H9 (cell line): ENCODE measurements around the gene TMEM217. TPM values are rescaled to one million over a fixed set of nuclear protein-coding genes. Genes with fewer than 3 reads are reported as not detected.

Experiments used
- DNase-seq: peaks from one replicate; pipeline ENCODE4 v3.0.0-alpha.2; 2017
- H2AFZ ChIP-seq: one replicate; pipeline ENCODE4 v1.6.1; 2013; ENCODE audit warnings: mild to moderate bottlenecking, low read length, control low read depth, moderate library complexity
- H2AK5ac ChIP-seq: 2 replicates; pipeline ENCODE4 v1.6.1; 2013; ENCODE audit warnings: low read length, control low read depth, mixed read lengths; ENCODE audit not compliant: insufficient read length
- H2BK120ac ChIP-seq: one replicate; pipeline ENCODE4 v1.6.1; 2013; ENCODE audit warnings: low read depth, mild to moderate bottlenecking, low read length, control low read depth, inconsistent platforms; ENCODE audit not compliant: poor library complexity, severe bottlenecking
- H2BK12ac ChIP-seq: 2 replicates; pipeline ENCODE4 v1.6.1; 2013; ENCODE audit warnings: low read length, control low read depth, mixed read lengths, low read depth; ENCODE audit not compliant: insufficient read length
- H2BK15ac ChIP-seq: 2 replicates; pipeline ENCODE4 v1.6.1; 2013; ENCODE audit warnings: low read depth, low read length, control low read depth
- H2BK20ac ChIP-seq: one replicate; pipeline ENCODE4 v1.6.1; 2013; ENCODE audit warnings: low read depth, mild to moderate bottlenecking, low read length, control low read depth, inconsistent platforms; ENCODE audit not compliant: poor library complexity, severe bottlenecking
- H2BK5ac ChIP-seq: 2 replicates; pipeline ENCODE4 v1.6.1; 2013; ENCODE audit warnings: low read length, control low read depth, mixed read lengths; ENCODE audit not compliant: insufficient read length
- H3K14ac ChIP-seq: 2 replicates; pipeline ENCODE4 v1.6.1; 2013; ENCODE audit warnings: low read length, control low read depth; ENCODE audit not compliant: insufficient read depth
- H3K18ac ChIP-seq: 2 replicates; pipeline ENCODE4 v1.6.1; 2013; ENCODE audit warnings: low read depth, mild to moderate bottlenecking, mixed read lengths, low read length, control low read depth; ENCODE audit not compliant: insufficient read length
- H3K23ac ChIP-seq: 2 replicates; pipeline ENCODE4 v1.6.1; 2013; ENCODE audit warnings: low read length, control low read depth, mixed read lengths, low read depth; ENCODE audit not compliant: insufficient read length
- H3K23me2 ChIP-seq: 2 replicates; pipeline ENCODE4 v1.6.1; 2013; ENCODE audit warnings: low read depth, mild to moderate bottlenecking, mixed read lengths, low read length, control low read depth; ENCODE audit not compliant: insufficient read length, poor library complexity, severe bottlenecking
- H3K27ac ChIP-seq: 2 replicates; pipeline ENCODE4 v1.5.1; 2013; ENCODE audit warnings: low read length, control low read depth, mixed read lengths, low read depth; ENCODE audit not compliant: insufficient read length
- H3K27me3 ChIP-seq: 2 replicates; pipeline ENCODE4 v1.6.1; 2013; ENCODE audit warnings: low read length, control low read depth, inconsistent platforms; ENCODE audit not compliant: insufficient read depth
- H3K4ac ChIP-seq: 2 replicates; pipeline ENCODE4 v1.6.1; 2013; ENCODE audit warnings: low read depth, mild to moderate bottlenecking, control low read depth, inconsistent platforms, low read length, moderate library complexity
- H3K4me1 ChIP-seq: 2 replicates; pipeline ENCODE4 v1.6.1; 2013; ENCODE audit warnings: low read length, control low read depth, inconsistent platforms; ENCODE audit not compliant: insufficient read depth
- H3K4me2 ChIP-seq: 2 replicates; pipeline ENCODE4 v1.6.1; 2013; ENCODE audit warnings: low read length, control low read depth, mixed read lengths; ENCODE audit not compliant: insufficient read length, insufficient read depth
- H3K56ac ChIP-seq: 2 replicates; pipeline ENCODE4 v1.6.1; 2013; ENCODE audit warnings: low read depth, mild to moderate bottlenecking, mixed read lengths, low read length, control low read depth; ENCODE audit not compliant: insufficient read length
- H3K79me1 ChIP-seq: 2 replicates; pipeline ENCODE4 v1.6.1; 2013; ENCODE audit warnings: low read depth, mild to moderate bottlenecking, moderate library complexity, low read length, control low read depth, inconsistent platforms; ENCODE audit not compliant: insufficient read depth, poor library complexity, severe bottlenecking
- H3K79me2 ChIP-seq: 2 replicates; pipeline ENCODE4 v1.6.1; 2013; ENCODE audit warnings: low read length, control low read depth, inconsistent platforms; ENCODE audit not compliant: insufficient read depth
- H3K9ac ChIP-seq: 2 replicates; pipeline ENCODE4 v1.6.1; 2013; ENCODE audit warnings: low read length, control low read depth, mixed read lengths; ENCODE audit not compliant: insufficient read length; ENCODE audit errors: extremely low read depth
- H3K9me3 ChIP-seq: one replicate; pipeline ENCODE4 v1.6.1; 2013; ENCODE audit warnings: low read depth, low read length, inconsistent platforms; ENCODE audit not compliant: control insufficient read depth
- H3T11ph ChIP-seq: one replicate; pipeline ENCODE4 v1.6.1; 2013; ENCODE audit warnings: mild to moderate bottlenecking, low read length, control low read depth, inconsistent platforms
- H4K20me1 ChIP-seq: one replicate; pipeline ENCODE4 v1.6.1; 2013; ENCODE audit not compliant: control insufficient read depth, insufficient read length, insufficient read depth
- H4K5ac ChIP-seq: 2 replicates; pipeline ENCODE4 v1.6.1; 2013; ENCODE audit warnings: low read depth, mild to moderate bottlenecking, mixed read lengths, low read length, control low read depth; ENCODE audit not compliant: insufficient read length
- H4K8ac ChIP-seq: replicated peaks from 2 replicates; pipeline ENCODE4 v1.6.1; 2013; ENCODE audit warnings: low read length, control low read depth, mixed read lengths, low read depth; ENCODE audit not compliant: insufficient read length
- H4K91ac ChIP-seq: 2 replicates; pipeline ENCODE4 v1.6.1; 2013; ENCODE audit warnings: low read depth, mild to moderate bottlenecking, moderate library complexity, mixed read lengths, low read length, control low read depth; ENCODE audit not compliant: insufficient read length
- H3K27ac Mint-ChIP-seq, 3 experiments: 2 replicates in 2 of 3; 3 replicates in 1 of 3; pipeline ENCODE4 v1.8.0; 2020 to 2021; ENCODE audit warnings: mixed read lengths in 3 of 3, mild to moderate bottlenecking in 1 of 3, moderate library complexity in 1 of 3
- H3K27me3 Mint-ChIP-seq: 2 replicates; pipeline ENCODE4 v1.8.0; 2021; ENCODE audit warnings: low read depth, mild to moderate bottlenecking, moderate library complexity, mixed read lengths
- H3K36me3 Mint-ChIP-seq, 3 experiments: 2 replicates in 2 of 3; 3 replicates in 1 of 3; pipeline ENCODE4 v1.8.0; 2020 to 2021; ENCODE audit warnings: low read depth in 3 of 3, mixed read lengths in 3 of 3; ENCODE audit not compliant: insufficient read depth in 1 of 3
- H3K4me1 Mint-ChIP-seq, 2 experiments: 2 replicates each; pipeline ENCODE4 v1.8.0; 2020; ENCODE audit warnings: mixed read lengths in 2 of 2
- H3K4me3 Mint-ChIP-seq, 2 experiments: 2 replicates in 1 of 2; 3 replicates in 1 of 2; pipeline ENCODE4 v1.8.0; 2020 to 2021; ENCODE audit warnings: mild to moderate bottlenecking in 2 of 2, mixed read lengths in 2 of 2, moderate library complexity in 1 of 2
- H3K9me3 Mint-ChIP-seq, 2 experiments: 2 replicates in 1 of 2; 3 replicates in 1 of 2; pipeline ENCODE4 v1.8.0; 2020; ENCODE audit warnings: mild to moderate bottlenecking in 2 of 2, mixed read lengths in 2 of 2, moderate library complexity in 1 of 2
- CTCF ChIP-seq: fragments of 200-600 bp; sonication (generic); conservative IDR thresholded peaks from 3 replicates; pipeline ENCODE4 v1.8.0; 2021; ENCODE audit warnings: antibody characterized with exemption, mild to moderate bottlenecking
- WGBS: extraction: QIAGEN DNeasy Blood & Tissue Kit; methylation state at CpG from one replicate; pipeline ENCODE4 v1.1.7; 2013; ENCODE audit warnings: missing lambda C conversion rate, low lambda C conversion rate, mixed read lengths; ENCODE audit not compliant: insufficient read length; ENCODE audit errors: extremely low coverage; 5-methylcytosine and 5-hydroxymethylcytosine counted together
- total RNA-seq: library from RNA; stranded (reverse); gene quantifications from 2 replicates; pipeline ENCODE4 v1.2.1, GENCODE V29; 2021

TMEM217 gene
- total RNA-seq, 1 experiment from 2014 or later = 1.1 TPM

DNA sequence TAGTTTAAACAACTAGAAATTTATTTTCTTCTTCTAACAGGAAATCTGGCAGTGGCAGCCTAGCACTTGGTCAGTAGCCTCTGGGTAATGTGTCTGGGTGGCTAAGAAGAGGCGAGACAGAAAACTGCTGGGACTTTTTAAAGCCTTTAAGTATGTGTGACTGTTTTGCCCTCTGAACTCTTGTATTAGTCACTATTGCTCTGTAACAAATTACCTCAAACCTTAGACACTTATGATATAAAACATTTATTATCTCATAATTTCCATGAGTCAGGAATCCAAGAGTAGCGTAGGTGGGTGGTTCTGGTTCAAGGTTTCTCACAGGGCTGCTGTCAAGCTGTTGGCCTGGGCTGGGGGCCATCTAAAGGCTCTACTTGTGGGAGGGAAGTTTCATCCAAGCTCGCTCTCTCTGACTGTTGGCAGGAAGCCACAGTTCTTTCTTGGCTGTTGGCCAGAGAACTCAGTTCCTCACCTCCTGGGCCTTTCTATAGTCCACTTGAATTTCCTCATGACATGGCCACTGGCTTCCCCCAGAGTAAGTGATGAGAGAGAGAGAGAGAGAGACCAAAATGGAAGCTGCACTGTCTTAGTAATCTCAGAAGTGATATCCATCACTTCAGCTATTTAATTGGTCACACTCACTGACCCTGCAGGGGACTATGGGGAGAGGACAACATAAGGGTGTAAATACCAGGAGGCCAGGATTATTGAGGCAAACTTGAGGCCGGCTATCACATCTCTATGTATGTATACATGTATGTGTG, 17.8 kb downstream of the TMEM217 start:
- no peak for TF ChIP-seq CTCF
- no peak overlapping the region for H4K91ac ChIP-seq
- H3K56ac ChIP-seq = no peak overlapping the region
- no peak overlapping the region for H2BK5ac ChIP-seq
- H4K8ac ChIP-seq = no peak overlapping the region
- no peaks in the 10 kb centered on the region for H3K4me1 ChIP-seq
- H2BK15ac ChIP-seq = no peak overlapping the region
- H3K4me3 Mint-ChIP-seq = no peak overlapping the region
- peaks cover 3 to 8% of the 10 kb centered on the region in 2 experiments; a peak in 3 of 4 replicates for H3K4me1 Mint-ChIP-seq
- no peak for DNase-seq
- no peaks in the 10 kb centered on the region for H3K79me2 ChIP-seq
- no peaks in the 10 kb centered on the region; the same call in 1 of the 2 replicates for H3K27me3 Mint-ChIP-seq
- H3K18ac ChIP-seq = no peak overlapping the region
- H3K4me2 ChIP-seq = no peak overlapping the region
- H3K23ac ChIP-seq = no peak overlapping the region
- H3T11ph ChIP-seq = no peak overlapping the region
- H4K5ac ChIP-seq = no peak overlapping the region
- no peak overlapping the region for H2BK12ac ChIP-seq
- H3K27ac Mint-ChIP-seq = peak overlapping the region in 1 of 3 experiments; percentile 20; a peak in 2 of 7 replicates
- H3K36me3 Mint-ChIP-seq = no peaks in the 10 kb centered on the region
- no peaks in the 10 kb centered on the region for H3K23me2 ChIP-seq
- H3K27me3 ChIP-seq = peaks cover under 1% of the 10 kb centered on the region; the same call in 1 of the 2 replicates
- no peaks in the 10 kb centered on the region for H3K9me3 Mint-ChIP-seq
- peak overlapping the region; percentile 39 for H2BK120ac ChIP-seq
- no peak overlapping the region for H3K27ac ChIP-seq
- H3K9ac ChIP-seq = no peak overlapping the region
- H3K14ac ChIP-seq = no peak overlapping the region
- no peaks in the 10 kb centered on the region for H3K9me3 ChIP-seq
- H4K20me1 ChIP-seq = no peaks in the 10 kb centered on the region
- no peak overlapping the region for H2AK5ac ChIP-seq
- WGBS = no CpG with 5 or more reads among the region's 4 CpGs
- H3K4ac ChIP-seq = no peak overlapping the region
- H2AFZ ChIP-seq = no peak overlapping the region
- H2BK20ac ChIP-seq = no peak overlapping the region
- H3K79me1 ChIP-seq = no peaks in the 10 kb centered on the region
